T-helper 17 cell (primary cell): ENCODE results near the gene SEMA5B. TPM values are rescaled to one million over a fixed set of nuclear protein-coding genes. Genes with fewer than 3 reads are reported as not detected.

ENCODE experiments used
- ATAC-seq: fragments of 150-1000 bp; cut with Tn5 transposase; 2 replicates; pipeline ENCODE4 v1.10.0; 2021; ENCODE audit warnings: mild to moderate bottlenecking, moderate library complexity
- DNase-seq, 3 donors: peaks; one replicate each; pipeline versions ENCODE4 v3.0.0 to v3.0.0-alpha.2; 2020 to 2021
- H3K9me3 ChIP-seq: one replicate; pipeline ENCODE4 v1.7.0; 2013; ENCODE audit warnings: low read length, mild to moderate bottlenecking; ENCODE audit not compliant: control insufficient read depth, poor library complexity, severe bottlenecking
- H3K27ac Mint-ChIP-seq: one replicate; pipeline ENCODE4 v1.8.0; 2022; ENCODE audit warnings: mild to moderate bottlenecking, moderate library complexity, mixed read lengths
- H3K27me3 Mint-ChIP-seq: one replicate; pipeline ENCODE4 v1.8.0; 2022; ENCODE audit warnings: mixed read lengths
- H3K36me3 Mint-ChIP-seq: one replicate; pipeline ENCODE4 v1.8.0; 2022; ENCODE audit warnings: low read depth, mixed read lengths
- H3K4me1 Mint-ChIP-seq: one replicate; pipeline ENCODE4 v1.8.0; 2022; ENCODE audit warnings: mild to moderate bottlenecking, mixed read lengths
- H3K4me3 Mint-ChIP-seq: one replicate; pipeline ENCODE4 v1.8.0; 2022; ENCODE audit warnings: mild to moderate bottlenecking, moderate library complexity, mixed read lengths
- total RNA-seq, 4 donors: library from RNA in 2 of 4; stranded (reverse) in 2 of 4; gene quantifications; one replicate each; pipeline ENCODE4 v1.2.3 and lab custom pipeline; 2022 to 2026

Gene SEMA5B
- total RNA-seq, 2 donors from 2014 or later, result not detected

GRCh38 chr3:122982216-122983185 lies 45.1 kb downstream of the SEMA5B start:
- peaks cover 50% of the 10 kb centered on the region for H3K27me3 Mint-ChIP-seq

GRCh38 chr3:122979211-122979610 lies 48.4 kb downstream of the SEMA5B start:
- H3K9me3 ChIP-seq, result no peaks in the 10 kb centered on the region
- H3K4me1 Mint-ChIP-seq, result peaks cover 21% of the 10 kb centered on the region
- H3K4me3 Mint-ChIP-seq, result no peak overlapping the region
- H3K27ac Mint-ChIP-seq, result no peak overlapping the region
- ATAC-seq (no peak), DNase-seq (no peak)
- H3K27me3 Mint-ChIP-seq, result peaks cover 38% of the 10 kb centered on the region
- no peaks in the 10 kb centered on the region for H3K36me3 Mint-ChIP-seq

More at GRCh38 chr3:122982216-122983185, 45.1 kb downstream of the SEMA5B start:
- no peaks in the 10 kb centered on the region for H3K36me3 Mint-ChIP-seq
- ATAC-seq, result no peak
- no peaks in the 10 kb centered on the region for H3K9me3 ChIP-seq
- no peak overlapping the region for H3K4me3 Mint-ChIP-seq
- peaks cover 4% of the 10 kb centered on the region for H3K4me1 Mint-ChIP-seq
- DNase-seq, result no peak
- no peak overlapping the region for H3K27ac Mint-ChIP-seq

GRCh38 chr3:122978569-122978968 lies 49.0 kb downstream of the SEMA5B start:
- Mint-ChIP-seq H3K4me3 (no peak overlapping the region), H3K27ac (no peak overlapping the region), H3K27me3 (peaks cover 33% of the 10 kb centered on the region), H3K36me3 (no peaks in the 10 kb centered on the region), H3K4me1 (peaks cover 21% of the 10 kb centered on the region)
- DNase-seq, result no peak
- no peak for ATAC-seq
- no peaks in the 10 kb centered on the region for H3K9me3 ChIP-seq

GRCh38 chr3:122977746-122978466 lies 49.7 kb downstream of the SEMA5B start:
- H3K27me3 Mint-ChIP-seq, result peaks cover 31% of the 10 kb centered on the region
- peaks cover 23% of the 10 kb centered on the region for H3K4me1 Mint-ChIP-seq
- no peaks in the 10 kb centered on the region for H3K36me3 Mint-ChIP-seq
- DNase-seq, result no peak
- H3K4me3 Mint-ChIP-seq, result no peak overlapping the region
- no peaks in the 10 kb centered on the region for H3K9me3 ChIP-seq
- ATAC-seq, result no peak
- no peak overlapping the region for H3K27ac Mint-ChIP-seq

GRCh38 chr3:122975924-122976293 lies 51.7 kb downstream of the SEMA5B start:
- ATAC-seq (peak; percentile 48), DNase-seq (no peak)
- Mint-ChIP-seq H3K4me3 (peak overlapping the region; percentile 82), H3K27me3 (peaks cover 17% of the 10 kb centered on the region), H3K36me3 (no peaks in the 10 kb centered on the region), H3K4me1 (peaks cover 23% of the 10 kb centered on the region), H3K27ac (peak overlapping the region; percentile 87)
- no peaks in the 10 kb centered on the region for H3K9me3 ChIP-seq

- peak overlapping the region; percentile 82 for H3K4me3 Mint-ChIP-seq
- peak overlapping the region; percentile 87 for H3K27ac Mint-ChIP-seq
- peaks cover 15% of the 10 kb centered on the region for H3K27me3 Mint-ChIP-seq
- H3K9me3 ChIP-seq, result no peaks in the 10 kb centered on the region
- no peaks in the 10 kb centered on the region for H3K36me3 Mint-ChIP-seq
- ATAC-seq (peak; percentile 32), DNase-seq (no peak)
- H3K4me1 Mint-ChIP-seq, result peaks cover 23% of the 10 kb centered on the region
Measured at GRCh38 chr3:122975163-122975923, 52.2 kb downstream of the SEMA5B start.

GRCh38 chr3:122974764-122975162 lies 52.8 kb downstream of the SEMA5B start:
- peak overlapping the region; percentile 87 for H3K27ac Mint-ChIP-seq
- H3K4me3 Mint-ChIP-seq, result peak overlapping the region; percentile 82
- peaks cover 18% of the 10 kb centered on the region for H3K27me3 Mint-ChIP-seq
- H3K36me3 Mint-ChIP-seq, result no peaks in the 10 kb centered on the region
- H3K9me3 ChIP-seq, result no peaks in the 10 kb centered on the region
- peaks cover 23% of the 10 kb centered on the region for H3K4me1 Mint-ChIP-seq
- ATAC-seq, result no peak
- no peak for DNase-seq

GRCh38 chr3:122973893-122974615 lies 53.5 kb downstream of the SEMA5B start:
- Mint-ChIP-seq H3K4me3 (no peak overlapping the region), H3K4me1 (peaks cover 23% of the 10 kb centered on the region), H3K36me3 (no peaks in the 10 kb centered on the region), H3K27me3 (peaks cover 25% of the 10 kb centered on the region), H3K27ac (no peak overlapping the region)
- DNase-seq (no peak), ATAC-seq (no peak)
- H3K9me3 ChIP-seq, result no peaks in the 10 kb centered on the region

GRCh38 chr3:122972141-122972540 lies 55.4 kb downstream of the SEMA5B start:
- no peak for DNase-seq
- H3K4me3 Mint-ChIP-seq, result no peak overlapping the region
- no peak for ATAC-seq

GRCh38 chr3:122969585-122970469 lies 57.7 kb downstream of the SEMA5B start:
- H3K9me3 ChIP-seq, result no peaks in the 10 kb centered on the region
- Mint-ChIP-seq H3K27ac (no peak overlapping the region), H3K4me3 (no peak overlapping the region), H3K27me3 (peaks cover 17% of the 10 kb centered on the region), H3K4me1 (peaks cover 9% of the 10 kb centered on the region), H3K36me3 (no peaks in the 10 kb centered on the region)
- ATAC-seq (no peak), DNase-seq (no peak)

More at GRCh38 chr3:122972141-122972540, 55.4 kb downstream of the SEMA5B start:
- Mint-ChIP-seq H3K4me1 (peaks cover 19% of the 10 kb centered on the region), H3K27ac (no peak overlapping the region), H3K27me3 (peaks cover 25% of the 10 kb centered on the region), H3K36me3 (no peaks in the 10 kb centered on the region)
- H3K9me3 ChIP-seq, result no peaks in the 10 kb centered on the region

GRCh38 chr3:122967765-122968164 lies 59.8 kb downstream of the SEMA5B start:
- Mint-ChIP-seq H3K27ac (no peak overlapping the region), H3K4me3 (no peak overlapping the region), H3K36me3 (no peaks in the 10 kb centered on the region), H3K4me1 (peaks cover 3% of the 10 kb centered on the region), H3K27me3 (peaks cover 10% of the 10 kb centered on the region)
- no peaks in the 10 kb centered on the region for H3K9me3 ChIP-seq
- DNase-seq (no peak), ATAC-seq (no peak)

- Mint-ChIP-seq H3K27ac (no peak overlapping the region), H3K27me3 (peaks cover 12% of the 10 kb centered on the region), H3K4me3 (no peak overlapping the region), H3K4me1 (peaks cover 3% of the 10 kb centered on the region), H3K36me3 (no peaks in the 10 kb centered on the region)
- no peaks in the 10 kb centered on the region for H3K9me3 ChIP-seq
- ATAC-seq (no peak), DNase-seq (no peak)
Measured at GRCh38 chr3:122967356-122967755, 60.2 kb downstream of the SEMA5B start.
